ENCODE data around the gene TFF3.

The TFF3 gene

DNA sequence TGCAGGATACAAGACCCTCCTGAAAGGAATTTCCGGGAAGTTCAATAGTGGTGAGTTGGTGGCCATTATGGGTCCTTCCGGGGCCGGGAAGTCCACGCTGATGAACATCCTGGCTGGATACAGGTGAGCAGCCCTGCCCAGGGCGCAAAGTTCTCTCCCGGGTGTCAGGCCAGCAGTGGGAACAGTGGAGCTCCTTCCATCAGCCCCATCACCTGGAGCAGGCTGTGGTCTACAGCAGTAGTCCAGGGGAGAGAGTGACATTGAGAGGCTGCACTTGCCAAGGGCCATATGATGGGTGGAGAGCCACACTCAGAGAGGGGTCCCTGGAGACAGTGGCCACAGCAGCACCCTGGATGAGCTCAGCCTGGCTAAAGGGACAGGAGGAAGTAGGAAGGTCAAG lies 44.1 kb downstream of the TFF3 start (continued):
- no peak for TF ChIP-seq ZNF433 (tag by site-specific recombination; IDR thresholded peaks at IDR 0.05; ENCODE audit: low read depth)

GRCh38 chr21:42269386-42269785 lies 45.8 kb downstream of the TFF3 start:
- no peaks in the 10 kb centered on the region for H3K4me1 ChIP-seq (ENCODE audit: control insufficient read depth, insufficient read depth, low read length)
- no peak overlapping the region for H3K27ac ChIP-seq (ENCODE audit: extremely low read depth, low read depth, low read length)
- TF ChIP-seq ZNF785 (tag by site-specific recombination; IDR thresholded peaks at IDR 0.05) (no peak), ZEB2 (tag by site-specific recombination; IDR thresholded peaks at IDR 0.05) (no peak)
- no peak overlapping the region for H3K4me3 ChIP-seq (ENCODE audit: low read depth, low read length)
- no peaks in the 10 kb centered on the region for H3K36me3 ChIP-seq (ENCODE audit: control insufficient read depth in 2 of 2, insufficient read depth in 1 of 2, low read length in 2 of 2)
- H3K9me3 ChIP-seq (ENCODE audit: control insufficient read depth, insufficient read depth, low read depth, low read length) = no peaks in the 10 kb centered on the region
- ChIA-PET POLR2A (no interaction called here), CTCF (interaction anchor here (1.1 to 5.2 kb wide), 2 partner anchors 10 kb away, joined by 6 to 23 read pairs; no protein-coding TSS in a partner anchor)

- H3K27ac ChIP-seq (ENCODE audit: extremely low read depth, low read depth, low read length) = no peak overlapping the region
- POLR2A ChIA-PET = no interaction called here
- no peaks in the 10 kb centered on the region for H3K36me3 ChIP-seq (ENCODE audit: control insufficient read depth in 2 of 2, insufficient read depth in 1 of 2, low read length in 2 of 2)
- CTCF ChIA-PET = no interaction called here
- H3K9me3 ChIP-seq (ENCODE audit: control insufficient read depth, insufficient read depth, low read depth, low read length) = no peaks in the 10 kb centered on the region
- H3K4me3 ChIP-seq (ENCODE audit: low read depth, low read length) = no peak overlapping the region
- TF ChIP-seq ZNF513 (tag by site-specific recombination; IDR thresholded peaks at IDR 0.05) = no peak
- no peak for TF ChIP-seq ZBTB44 (tag by site-specific recombination; IDR thresholded peaks at IDR 0.05)
- TF ChIP-seq GFI1B (tag by site-specific recombination; IDR thresholded peaks at IDR 0.05) = no peak
- no peak for TF ChIP-seq BCL6B (tag by site-specific recombination; IDR thresholded peaks at IDR 0.05)
- TF ChIP-seq ZNF211 (tag by site-specific recombination; IDR thresholded peaks at IDR 0.05; ENCODE audit: low read depth) = no peak
- TF ChIP-seq ZNF140 (tag by site-specific recombination; IDR thresholded peaks at IDR 0.05) = no peak
- no peak for TF ChIP-seq ZFP3 (tag by site-specific recombination; IDR thresholded peaks at IDR 0.05; ENCODE audit: low read depth)
- TF ChIP-seq ZNF184 (tag by site-specific recombination; IDR thresholded peaks at IDR 0.05) = no peak
- TF ChIP-seq ZNF596 (tag by site-specific recombination; IDR thresholded peaks at IDR 0.05) = no peak
- TF ChIP-seq ZNF114 (tag by site-specific recombination; IDR thresholded peaks at IDR 0.05) = no peak
- TF ChIP-seq ZBTB10 (tag by site-specific recombination; IDR thresholded peaks at IDR 0.05) = no peak
- TF ChIP-seq PRDM1 (tag by site-specific recombination; IDR thresholded peaks at IDR 0.05) = no peak
- TF ChIP-seq REST (tag by site-specific recombination; IDR thresholded peaks at IDR 0.05) = no peak
- TF ChIP-seq ZNF433 (tag by site-specific recombination; IDR thresholded peaks at IDR 0.05; ENCODE audit: low read depth) = no peak
- TF ChIP-seq ZNF747 (tag by site-specific recombination; IDR thresholded peaks at IDR 0.05) = no peak
- TF ChIP-seq ZNF37A (tag by site-specific recombination; IDR thresholded peaks at IDR 0.05) = no peak
- TF ChIP-seq ZNF629 (tag by site-specific recombination; IDR thresholded peaks at IDR 0.05) = no peak
- no peaks in the 10 kb centered on the region for H3K4me1 ChIP-seq (ENCODE audit: control insufficient read depth, insufficient read depth, low read length)
Measured at GRCh38 chr21:42266971-42267556, 48.1 kb downstream of the TFF3 start.
